ENCODE results near the gene TP53BP1. TPM values are rescaled to one million over a fixed set of nuclear protein-coding genes. Genes with fewer than 3 reads are reported as not detected.

TP53BP1 gene
- total and polyA plus RNA-seq, 2 of the 13 experiments (the other 11 are each of a cell fraction or from before 2014, with no cell fraction given) = 17.1 to 17.4 TPM

DNA sequence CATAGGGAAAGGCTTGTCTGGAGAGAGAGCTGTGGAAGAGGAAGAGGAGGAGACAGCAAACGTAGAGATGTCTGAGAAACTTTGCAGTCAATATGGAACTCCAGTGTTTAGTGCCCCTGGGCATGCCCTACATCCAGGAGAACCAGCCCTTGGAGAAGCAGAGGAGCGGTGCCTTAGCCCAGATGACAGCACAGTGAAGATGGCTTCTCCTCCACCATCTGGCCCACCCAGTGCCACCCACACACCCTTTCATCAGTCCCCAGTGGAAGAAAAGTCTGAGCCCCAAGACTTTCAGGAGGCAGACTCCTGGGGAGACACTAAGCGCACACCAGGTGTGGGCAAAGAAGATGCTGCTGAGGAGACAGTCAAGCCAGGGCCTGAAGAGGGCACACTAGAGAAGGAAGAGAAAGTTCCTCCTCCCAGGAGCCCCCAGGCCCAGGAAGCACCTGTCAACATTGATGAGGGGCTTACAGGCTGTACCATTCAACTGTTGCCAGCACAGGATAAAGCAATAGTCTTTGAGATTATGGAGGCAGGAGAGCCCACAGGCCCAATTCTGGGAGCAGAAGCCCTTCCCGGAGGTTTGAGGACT is 31.4 kb upstream of the TP53BP1 start:
- TF ChIP-seq, protein P1, sequence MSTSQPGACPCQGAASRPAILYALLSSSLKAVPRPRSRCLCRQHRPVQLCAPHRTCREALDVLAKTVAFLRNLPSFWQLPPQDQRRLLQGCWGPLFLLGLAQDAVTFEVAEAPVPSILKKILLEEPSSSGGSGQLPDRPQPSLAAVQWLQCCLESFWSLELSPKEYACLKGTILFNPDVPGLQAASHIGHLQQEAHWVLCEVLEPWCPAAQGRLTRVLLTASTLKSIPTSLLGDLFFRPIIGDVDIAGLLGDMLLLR (CRISPR knock-in tag; IDR thresholded peaks at IDR 0.05) = no peak
- TF ChIP-seq STAG1 (CRISPR knock-in tag; IDR thresholded peaks at IDR 0.05) = 0 out of 2 replicates have a peak, but pooled peaks have one; percentile 3
- H2AFZ ChIP-seq (ENCODE audit: low read length) = no peak overlapping the region
- H3K27ac ChIP-seq (ENCODE audit: extremely low read length, insufficient read depth, low read length) = no peak overlapping the region
- 32% methylated on average over 3 of the region's 4 CpGs for WGBS (ENCODE audit: low lambda C conversion rate)
- FAIRE-seq (no peak), ATAC-seq (no peak), DNase-seq (ENCODE audit: low spot score) (no peak)
- in situ Hi-C loops (cut with HindIII; ENCODE audit: extremely low pct_ligation_motif_present, low pct_unique_long_range_greater_than_20kb) = no loop called here
- POLR2A ChIA-PET = no interaction called here
- H3K79me2 ChIP-seq (ENCODE audit: insufficient read depth, low read length) = no peaks in the 10 kb centered on the region
- H3K4me1 ChIP-seq (ENCODE audit: insufficient read depth, low read length) = no peaks in the 10 kb centered on the region
- H3K9ac ChIP-seq (ENCODE audit: insufficient read depth, low read depth, low read length) = no peak overlapping the region
- H3K9me3 ChIP-seq (ENCODE audit: low read length) = no peaks in the 10 kb centered on the region
- H3K4me3 ChIP-seq (replicated peaks in 1 of 3; ENCODE audit: insufficient read depth in 1 of 3, low read depth in 2 of 3, low read length in 3 of 3) = no peak overlapping the region
- peaks cover 4 to 58% of the 10 kb centered on the region in 2 experiments; a peak in 4 of 5 replicates for H3K27me3 ChIP-seq (ENCODE audit: control insufficient read depth in 1 of 2, insufficient read depth in 2 of 2, low read length in 2 of 2)
- no TSS peak for BruUV-seq (replicated peaks)
- intact Hi-C loops (cut with micrococcal nuclease; ENCODE audit: unreplicated experiment) = no loop called here
- CTCF ChIA-PET (ENCODE audit: low intra/inter-chr PET ratio, low total read pairs) = no interaction called here
- H3K4me2 ChIP-seq (ENCODE audit: low read depth, low read length) = no peak overlapping the region
- no peaks in the 10 kb centered on the region for H4K20me1 ChIP-seq (ENCODE audit: insufficient read depth, low read length)
- no peaks in the 10 kb centered on the region for H3K36me3 ChIP-seq (replicated peaks in 1 of 2; ENCODE audit: control insufficient read depth in 1 of 2, insufficient read depth in 2 of 2, low read length in 2 of 2)

DNA sequence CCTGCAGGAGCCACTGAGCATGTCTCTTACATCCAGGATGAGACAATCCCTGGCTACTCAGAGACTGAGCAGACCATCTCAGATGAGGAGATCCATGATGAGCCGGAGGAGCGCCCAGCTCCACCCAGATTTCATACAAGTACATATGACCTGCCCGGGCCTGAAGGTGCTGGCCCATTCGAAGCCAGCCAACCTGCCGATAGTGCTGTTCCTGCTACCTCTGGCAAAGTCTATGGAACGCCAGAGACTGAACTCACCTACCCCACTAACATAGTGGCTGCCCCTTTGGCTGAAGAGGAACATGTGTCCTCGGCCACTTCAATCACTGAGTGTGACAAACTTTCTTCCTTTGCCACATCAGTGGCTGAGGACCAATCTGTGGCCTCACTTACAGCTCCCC is 30.7 kb upstream of the TP53BP1 start:
- Histone ChIP-seq H3K4me3 (replicated peaks in 1 of 3; ENCODE audit: insufficient read depth in 1 of 3, low read depth in 2 of 3, low read length in 3 of 3) (no peak overlapping the region), H3K9ac (ENCODE audit: insufficient read depth, low read depth, low read length) (no peak overlapping the region), H3K27ac (ENCODE audit: extremely low read length, insufficient read depth, low read length) (no peak overlapping the region), H3K9me3 (ENCODE audit: low read length) (no peaks in the 10 kb centered on the region), H3K4me1 (ENCODE audit: insufficient read depth, low read length) (0 out of 2 replicates have a peak, but pooled peaks cover 3% of the 10 kb centered on the region), H3K27me3 (ENCODE audit: control insufficient read depth in 1 of 2, insufficient read depth in 2 of 2, low read length in 2 of 2) (peaks cover 6 to 65% of the 10 kb centered on the region in 2 experiments; a peak in 4 of 5 replicates), H3K4me2 (ENCODE audit: low read depth, low read length) (no peak overlapping the region), H3K79me2 (ENCODE audit: insufficient read depth, low read length) (no peaks in the 10 kb centered on the region), H3K36me3 (replicated peaks in 1 of 2; ENCODE audit: control insufficient read depth in 1 of 2, insufficient read depth in 2 of 2, low read length in 2 of 2) (no peaks in the 10 kb centered on the region), H2AFZ (ENCODE audit: low read length) (no peak overlapping the region), H4K20me1 (ENCODE audit: insufficient read depth, low read length) (no peaks in the 10 kb centered on the region)
- BruUV-seq (replicated peaks) = no TSS peak
- ATAC-seq (no peak), DNase-seq (ENCODE audit: low spot score) (no peak), FAIRE-seq (no peak)
- CTCF ChIA-PET (ENCODE audit: low intra/inter-chr PET ratio, low total read pairs) = interaction anchor here (0.6 kb wide), 1 partner anchor 1194 kb away, joined by 3 read pairs; no protein-coding TSS in a partner anchor
- POLR2A ChIA-PET = no interaction called here
- intact Hi-C loops (cut with micrococcal nuclease; ENCODE audit: unreplicated experiment) (no loop called here), in situ Hi-C loops (cut with HindIII; ENCODE audit: extremely low pct_ligation_motif_present, low pct_unique_long_range_greater_than_20kb) (no loop called here)
- WGBS (ENCODE audit: low lambda C conversion rate) = 0% methylated on average over 1 of the region's 7 CpGs
- TF ChIP-seq, protein P2, sequence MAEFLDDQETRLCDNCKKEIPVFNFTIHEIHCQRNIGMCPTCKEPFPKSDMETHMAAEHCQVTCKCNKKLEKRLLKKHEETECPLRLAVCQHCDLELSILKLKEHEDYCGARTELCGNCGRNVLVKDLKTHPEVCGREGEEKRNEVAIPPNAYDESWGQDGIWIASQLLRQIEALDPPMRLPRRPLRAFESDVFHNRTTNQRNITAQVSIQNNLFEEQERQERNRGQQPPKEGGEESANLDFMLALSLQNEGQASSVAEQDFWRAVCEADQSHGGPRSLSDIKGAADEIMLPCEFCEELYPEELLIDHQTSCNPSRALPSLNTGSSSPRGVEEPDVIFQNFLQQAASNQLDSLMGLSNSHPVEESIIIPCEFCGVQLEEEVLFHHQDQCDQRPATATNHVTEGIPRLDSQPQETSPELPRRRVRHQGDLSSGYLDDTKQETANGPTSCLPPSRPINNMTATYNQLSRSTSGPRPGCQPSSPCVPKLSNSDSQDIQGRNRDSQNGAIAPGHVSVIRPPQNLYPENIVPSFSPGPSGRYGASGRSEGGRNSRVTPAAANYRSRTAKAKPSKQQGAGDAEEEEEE (CRISPR knock-in tag; IDR thresholded peaks at IDR 0.05; ENCODE audit: borderline replicate concordance) = no peak
- TF ChIP-seq ZNF775 (CRISPR knock-in tag; IDR thresholded peaks at IDR 0.05; ENCODE audit: borderline replicate concordance) (no peak), KLF13 (CRISPR knock-in tag; IDR thresholded peaks at IDR 0.05) (no peak), JDP2 (CRISPR knock-in tag; IDR thresholded peaks at IDR 0.05; ENCODE audit: borderline replicate concordance) (no peak), ZNF713 (CRISPR knock-in tag; IDR thresholded peaks at IDR 0.05) (no peak), SP140L (CRISPR knock-in tag; IDR thresholded peaks at IDR 0.05; ENCODE audit: borderline replicate concordance) (no peak), MYNN (CRISPR knock-in tag; IDR thresholded peaks at IDR 0.05; ENCODE audit: low read depth) (no peak), RCOR2 (CRISPR knock-in tag; IDR thresholded peaks at IDR 0.05) (no peak), ISL2 (CRISPR knock-in tag; IDR thresholded peaks at IDR 0.05) (no peak)
- TF ChIP-seq, protein P3, sequence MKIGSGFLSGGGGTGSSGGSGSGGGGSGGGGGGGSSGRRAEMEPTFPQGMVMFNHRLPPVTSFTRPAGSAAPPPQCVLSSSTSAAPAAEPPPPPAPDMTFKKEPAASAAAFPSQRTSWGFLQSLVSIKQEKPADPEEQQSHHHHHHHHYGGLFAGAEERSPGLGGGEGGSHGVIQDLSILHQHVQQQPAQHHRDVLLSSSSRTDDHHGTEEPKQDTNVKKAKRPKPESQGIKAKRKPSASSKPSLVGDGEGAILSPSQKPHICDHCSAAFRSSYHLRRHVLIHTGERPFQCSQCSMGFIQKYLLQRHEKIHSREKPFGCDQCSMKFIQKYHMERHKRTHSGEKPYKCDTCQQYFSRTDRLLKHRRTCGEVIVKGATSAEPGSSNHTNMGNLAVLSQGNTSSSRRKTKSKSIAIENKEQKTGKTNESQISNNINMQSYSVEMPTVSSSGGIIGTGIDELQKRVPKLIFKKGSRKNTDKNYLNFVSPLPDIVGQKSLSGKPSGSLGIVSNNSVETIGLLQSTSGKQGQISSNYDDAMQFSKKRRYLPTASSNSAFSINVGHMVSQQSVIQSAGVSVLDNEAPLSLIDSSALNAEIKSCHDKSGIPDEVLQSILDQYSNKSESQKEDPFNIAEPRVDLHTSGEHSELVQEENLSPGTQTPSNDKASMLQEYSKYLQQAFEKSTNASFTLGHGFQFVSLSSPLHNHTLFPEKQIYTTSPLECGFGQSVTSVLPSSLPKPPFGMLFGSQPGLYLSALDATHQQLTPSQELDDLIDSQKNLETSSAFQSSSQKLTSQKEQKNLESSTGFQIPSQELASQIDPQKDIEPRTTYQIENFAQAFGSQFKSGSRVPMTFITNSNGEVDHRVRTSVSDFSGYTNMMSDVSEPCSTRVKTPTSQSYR (CRISPR knock-in tag; IDR thresholded peaks at IDR 0.05; ENCODE audit: borderline replicate concordance) = no peak
- TF ChIP-seq, protein P1 (CRISPR knock-in tag; IDR thresholded peaks at IDR 0.05) = no peak

Measured in HepG2 (cell line).